8988T (cell line): ENCODE data around the gene NEGR1.

Source experiments
- DNase-seq: peaks from one replicate; pipeline ENCODE4 v3.0.0; 2011

The NEGR1 gene

DNA sequence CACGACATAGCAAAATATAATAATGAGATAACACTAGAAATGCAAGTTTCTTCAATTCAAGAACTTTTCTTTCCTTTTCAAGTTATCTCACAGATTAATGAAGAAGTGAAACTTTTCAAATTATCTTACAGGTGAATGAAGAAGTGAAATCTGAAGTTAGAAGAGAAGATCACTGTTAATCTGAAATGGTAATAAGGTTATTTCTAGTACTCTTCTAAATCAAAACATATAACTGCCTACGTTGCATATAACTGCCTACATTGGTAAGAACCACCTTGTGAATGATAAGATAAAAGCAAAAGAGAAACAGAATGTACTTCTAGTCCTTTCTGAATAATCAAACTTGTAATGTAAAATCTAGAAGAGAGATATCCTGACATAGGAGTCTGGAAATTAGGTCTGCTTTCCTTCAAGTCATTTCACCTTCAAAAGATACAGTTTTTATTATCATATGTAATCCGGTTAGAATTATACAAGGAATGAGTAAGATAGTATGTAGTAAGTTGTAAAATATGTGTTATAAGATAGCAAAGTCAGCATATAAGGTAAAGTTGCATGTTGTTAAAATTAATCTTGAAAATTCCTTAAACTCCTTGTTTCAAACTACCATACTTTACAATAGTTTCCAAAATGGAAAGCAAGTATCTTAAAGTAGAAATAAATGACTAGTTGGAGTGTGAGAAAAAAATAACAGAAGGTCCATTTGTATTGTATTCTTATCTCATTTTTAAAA is 679.1 kb downstream of the NEGR1 start:
- no peak for DNase-seq

DNA sequence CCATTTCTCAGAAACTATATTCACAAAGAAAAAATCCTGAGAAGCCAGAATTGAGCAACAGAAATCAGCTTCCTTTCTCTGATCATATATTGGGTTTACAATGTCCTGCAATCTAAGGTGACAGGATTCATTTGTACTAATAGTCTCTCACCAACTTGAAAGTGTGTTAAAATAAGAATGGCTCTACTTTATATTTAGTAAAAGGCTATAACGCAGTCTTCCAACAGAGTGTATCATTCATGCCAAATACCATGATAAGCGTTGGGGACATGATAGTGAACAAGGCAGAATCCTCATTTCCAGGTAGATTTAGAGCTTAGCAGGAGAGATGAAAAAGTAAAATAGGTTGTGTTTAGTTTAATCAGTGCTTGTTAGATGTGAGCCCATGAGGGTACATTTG is 682.3 kb downstream of the NEGR1 start:
- DNase-seq = no peak

DNA sequence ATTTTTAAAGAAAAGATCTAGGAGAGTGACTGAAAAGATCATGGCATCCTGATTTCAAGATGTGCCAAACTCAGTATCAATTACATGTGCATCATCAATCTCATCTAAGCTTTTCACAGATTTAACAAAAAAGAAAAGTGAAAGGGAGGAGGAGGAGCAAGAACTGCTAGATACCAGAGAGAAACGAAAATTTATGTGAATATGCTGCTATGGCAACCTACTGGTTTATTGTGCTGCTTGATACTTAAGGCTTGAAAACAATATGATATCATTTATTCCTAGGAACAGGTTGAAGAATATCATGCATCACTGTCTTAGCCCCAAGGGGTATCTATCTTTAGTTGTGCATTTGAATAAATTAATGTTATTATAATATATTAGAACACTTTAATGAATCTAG is 683.0 kb downstream of the NEGR1 start:
- DNase-seq = no peak

DNA sequence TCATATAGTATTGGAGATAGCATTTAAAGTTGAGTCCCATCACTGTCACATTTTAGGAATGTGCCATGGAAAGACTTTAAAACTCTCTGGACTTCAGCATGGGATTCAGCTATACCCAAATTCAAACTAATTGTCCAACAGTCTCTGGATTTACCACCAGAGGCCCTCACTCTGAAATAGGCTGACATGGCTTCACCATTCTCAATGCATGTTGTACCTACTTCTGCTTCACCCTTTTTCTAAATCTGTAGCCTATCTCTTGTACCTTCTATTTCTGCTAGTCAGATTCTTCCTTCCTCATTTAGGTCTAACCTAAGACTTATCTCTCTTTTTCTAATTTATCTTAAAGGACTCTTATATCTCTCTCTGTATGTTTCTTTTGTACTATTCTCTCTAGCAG is 688.8 kb downstream of the NEGR1 start:
- no peak for DNase-seq

DNA sequence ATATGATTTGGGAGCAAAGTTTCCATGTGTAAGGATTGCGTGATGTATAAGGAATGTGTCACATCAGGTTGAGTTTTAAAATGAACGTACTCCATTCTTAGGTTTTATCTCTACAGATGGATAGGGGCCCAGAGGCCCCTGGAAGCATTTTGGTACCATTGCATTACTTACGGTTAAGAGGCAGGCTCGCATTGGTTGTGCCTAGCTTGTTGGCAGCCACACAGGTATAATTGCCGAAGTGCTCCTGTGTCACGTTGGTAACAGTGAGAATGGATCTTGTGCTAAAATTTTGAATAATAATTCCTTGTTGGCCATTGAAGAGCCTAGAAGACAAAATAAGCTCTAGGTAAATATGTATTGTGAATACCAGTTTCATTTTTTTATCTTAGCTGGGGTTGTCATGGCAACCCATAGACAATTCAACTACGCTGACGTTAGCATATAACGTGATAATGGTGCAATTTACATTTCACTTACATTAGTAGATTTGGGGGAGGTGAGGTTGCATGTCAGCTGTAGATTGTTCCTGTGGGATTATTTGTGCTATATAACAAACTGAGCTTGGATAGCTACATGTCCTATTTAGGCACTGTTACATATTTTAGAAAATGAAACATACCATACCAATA is 689.6 kb downstream of the NEGR1 start:
- no peak for DNase-seq

DNA sequence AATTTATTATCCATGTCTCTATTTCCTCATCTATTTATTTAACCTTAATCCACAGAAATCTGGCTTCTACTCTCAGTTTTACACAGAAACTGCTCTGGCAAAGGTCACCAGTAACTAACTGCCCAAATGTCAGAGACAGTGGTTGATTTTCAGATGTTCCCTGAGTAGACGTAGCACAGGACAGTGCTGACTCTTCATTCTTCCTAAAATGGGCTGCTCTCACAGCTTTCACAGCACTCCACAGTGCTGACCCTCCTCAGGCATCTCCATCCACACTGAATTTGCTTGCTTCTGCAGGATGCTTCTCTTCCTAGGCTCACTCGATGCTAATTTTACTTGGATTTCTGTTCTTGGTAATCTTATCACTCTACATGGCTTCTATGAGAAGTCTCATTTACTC is 693.3 kb downstream of the NEGR1 start:
- DNase-seq = no peak

DNA sequence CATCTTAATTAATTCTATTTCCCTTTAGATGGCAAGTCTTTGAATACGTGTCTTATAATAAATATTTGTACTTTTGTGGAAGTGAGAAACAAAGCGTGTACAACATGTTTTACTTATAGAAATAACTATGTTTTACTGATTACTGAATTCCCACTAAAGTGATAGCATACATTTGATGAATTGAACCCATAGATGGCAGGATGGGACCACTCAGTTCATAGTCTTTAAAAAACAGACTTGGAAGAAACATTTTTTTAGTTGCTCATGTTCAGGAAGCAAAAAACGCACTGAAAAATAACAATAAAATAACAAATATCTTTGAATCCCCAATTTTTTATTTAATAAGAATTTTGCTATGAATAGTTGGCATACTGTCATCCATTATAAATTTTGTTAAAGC is 694.4 kb downstream of the NEGR1 start:
- DNase-seq = no peak

DNA sequence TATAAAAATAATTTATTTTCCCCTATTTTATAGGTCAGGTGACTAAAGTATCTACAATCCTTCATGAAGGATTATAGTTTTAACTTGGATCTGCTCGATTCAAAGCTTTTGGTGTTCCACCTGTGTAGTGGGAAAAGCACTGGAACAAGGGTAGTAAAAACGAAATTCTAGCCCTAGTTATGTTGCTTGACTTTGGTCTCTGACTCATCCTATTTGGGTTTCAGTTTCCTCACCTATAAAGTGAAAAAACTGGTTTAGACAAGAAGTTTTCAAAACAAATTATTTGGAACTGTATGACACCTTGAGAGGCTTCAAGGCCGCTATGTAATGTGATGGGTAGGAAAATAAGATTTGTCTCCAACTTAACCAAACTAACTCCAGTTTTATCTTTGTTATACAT is 696.3 kb downstream of the NEGR1 start:
- no peak for DNase-seq

DNA sequence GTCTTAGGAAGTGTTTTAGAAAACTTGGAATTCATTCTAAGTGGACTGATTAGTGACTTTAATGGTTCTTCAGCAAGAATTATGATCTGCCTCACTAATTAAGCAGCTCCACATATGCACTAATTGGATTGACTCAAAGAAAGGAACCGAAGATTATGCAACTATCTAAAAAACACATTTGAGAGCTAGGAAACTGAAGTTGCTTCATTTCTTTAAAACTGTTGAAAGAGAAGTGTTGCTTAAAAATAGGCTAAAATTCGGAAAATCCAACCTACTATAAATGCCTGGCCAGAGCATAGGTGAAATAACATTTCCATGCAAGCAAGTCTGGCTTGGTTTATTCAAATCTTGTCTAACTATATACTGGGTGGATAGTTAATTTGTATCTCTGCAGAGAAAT is 698.6 kb downstream of the NEGR1 start:
- no peak for DNase-seq

DNA sequence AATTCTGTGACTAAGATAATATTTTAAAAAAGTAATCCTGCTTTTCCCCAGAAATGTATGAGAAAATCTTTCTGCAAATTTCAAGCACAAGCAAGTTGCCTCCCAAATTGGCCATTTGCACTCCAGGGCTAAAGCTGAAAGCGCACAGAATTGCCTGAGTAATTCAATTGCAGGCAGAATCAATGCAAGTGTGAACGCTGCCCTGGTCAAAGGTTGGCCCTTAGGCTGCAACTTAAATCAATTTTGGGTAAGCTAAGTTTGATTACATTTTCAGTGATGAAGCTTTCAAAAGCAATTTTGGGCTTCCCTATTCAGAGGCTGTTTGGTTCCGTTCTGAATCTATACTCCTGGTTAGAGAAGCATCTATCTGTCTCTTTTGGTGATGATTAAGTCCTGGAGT is 699.7 kb downstream of the NEGR1 start:
- DNase-seq = no peak

DNA sequence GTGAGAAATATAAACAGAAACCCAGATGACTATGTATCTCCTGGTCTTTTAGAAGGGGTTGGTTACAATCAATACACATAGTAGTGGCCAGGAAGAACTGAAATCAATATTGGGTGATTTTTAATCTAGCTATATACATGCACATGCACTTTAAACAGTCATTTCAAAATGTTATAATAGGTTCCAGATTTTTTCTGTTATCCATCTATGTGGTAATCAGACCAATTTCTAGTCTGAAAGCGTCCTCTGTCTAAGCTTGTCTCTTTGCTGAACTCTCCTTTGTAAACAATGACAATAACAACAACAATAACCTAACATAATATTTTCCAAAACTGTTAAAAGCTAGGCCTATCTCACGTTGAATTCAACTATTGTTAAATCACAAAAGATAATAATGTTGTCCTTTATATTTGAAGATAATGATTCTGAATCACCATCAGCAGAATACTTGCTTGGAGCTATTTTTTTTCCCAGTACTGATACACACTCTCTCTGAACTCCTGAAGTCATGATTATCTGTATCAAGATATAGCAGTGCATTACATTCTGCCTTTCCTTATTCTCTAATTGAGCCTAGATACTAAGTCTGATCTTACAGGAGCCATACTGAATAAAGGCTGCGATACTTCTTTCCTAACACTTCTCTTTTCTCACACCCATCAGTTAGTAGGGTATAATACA is 704.7 kb downstream of the NEGR1 start:
- DNase-seq = no peak

DNA sequence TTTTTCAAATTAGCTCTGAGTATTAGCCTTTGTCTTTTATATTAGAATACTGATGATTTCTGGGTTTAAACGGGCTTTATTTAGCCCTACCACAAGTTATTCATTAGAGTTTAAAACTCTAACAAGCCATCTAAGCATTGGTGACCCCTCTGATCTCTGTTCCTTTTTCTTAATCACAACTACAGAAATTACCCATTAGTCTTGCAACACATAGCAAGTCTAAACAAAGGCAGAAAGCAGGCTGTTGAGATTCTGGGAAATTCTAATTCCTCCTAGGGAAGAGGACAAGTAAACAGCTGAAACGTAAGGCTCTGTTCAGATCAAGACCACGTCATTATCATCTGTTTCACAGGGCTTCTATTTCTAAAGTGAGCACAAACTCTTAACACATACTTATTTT is 710.3 kb downstream of the NEGR1 start:
- no peak for DNase-seq

DNA sequence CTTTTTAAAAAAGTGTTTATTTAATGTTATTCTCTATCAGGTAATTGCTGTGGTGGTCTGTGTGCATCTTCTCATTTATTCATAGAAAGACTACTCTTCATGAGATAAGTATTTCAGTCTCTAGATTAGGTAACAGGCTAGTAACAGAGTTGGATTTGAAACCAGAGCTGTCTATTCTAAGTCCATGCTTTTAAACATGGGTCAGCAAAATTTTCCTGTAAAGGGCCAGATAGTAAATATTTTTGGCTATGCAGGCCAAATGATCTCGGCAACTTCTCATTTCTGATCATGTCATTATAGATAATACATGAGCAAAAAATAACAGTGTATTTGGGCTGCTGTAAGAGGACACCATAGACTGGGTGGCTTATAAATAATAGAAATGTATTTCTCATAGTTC is 715.9 kb downstream of the NEGR1 start:
- no peak for DNase-seq

DNA sequence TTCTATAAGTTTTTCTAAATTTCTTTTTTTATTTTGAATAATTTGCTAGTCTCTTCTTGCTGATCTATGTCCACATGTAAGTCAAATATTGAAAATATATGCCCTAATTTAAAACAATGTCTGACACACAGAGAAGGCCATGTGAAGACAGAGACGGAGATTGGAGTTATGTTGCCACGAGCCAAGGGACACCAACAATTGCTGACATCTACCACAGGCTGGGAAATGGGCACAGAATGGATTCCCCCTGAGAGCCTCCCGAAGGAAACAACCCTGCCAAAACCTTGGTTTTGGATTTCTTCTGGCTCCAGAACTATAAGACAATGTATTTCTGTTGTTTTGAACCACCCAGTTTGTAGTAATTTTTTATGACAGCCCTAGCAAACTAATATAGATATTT is 716.5 kb downstream of the NEGR1 start:
- no peak for DNase-seq

DNA sequence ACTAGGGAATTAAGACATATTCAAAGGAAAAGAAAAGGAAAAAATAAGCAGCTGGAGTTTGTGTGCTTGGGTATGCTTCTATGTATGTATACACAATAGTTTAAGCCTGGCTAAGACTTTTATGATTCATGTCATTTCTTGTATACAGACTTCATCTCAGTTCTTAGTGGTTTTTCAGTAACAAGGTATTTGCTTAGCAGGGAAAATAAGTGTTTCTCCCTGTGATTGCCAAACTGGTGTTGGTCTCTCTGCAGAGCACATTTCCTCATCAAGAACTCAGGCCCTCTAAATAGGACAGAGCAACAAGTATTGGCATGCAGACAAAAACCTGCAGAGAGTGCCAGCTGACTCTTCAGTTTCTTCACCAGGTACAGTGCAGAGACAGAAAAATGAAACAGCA is 717.1 kb downstream of the NEGR1 start:
- DNase-seq = no peak

DNA sequence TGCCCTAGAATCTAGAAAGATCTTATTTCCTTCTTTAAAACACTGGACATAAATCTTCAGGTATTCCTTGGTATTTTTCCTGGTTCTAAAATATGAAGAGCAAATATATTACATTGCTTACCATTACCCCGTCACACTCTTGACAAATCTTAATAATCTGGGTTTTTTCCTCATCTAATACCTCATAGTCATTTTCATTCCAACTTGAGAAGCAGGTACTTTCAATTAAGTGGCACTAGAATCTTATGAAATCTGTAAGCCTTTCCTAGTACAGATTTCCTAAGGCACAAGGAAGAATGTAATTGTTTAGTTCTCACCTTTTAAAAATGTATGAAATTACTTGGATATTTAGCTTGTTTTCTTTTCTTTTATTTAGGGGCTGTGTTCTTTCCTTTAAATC is 720.0 kb downstream of the NEGR1 start:
- no peak for DNase-seq

DNA sequence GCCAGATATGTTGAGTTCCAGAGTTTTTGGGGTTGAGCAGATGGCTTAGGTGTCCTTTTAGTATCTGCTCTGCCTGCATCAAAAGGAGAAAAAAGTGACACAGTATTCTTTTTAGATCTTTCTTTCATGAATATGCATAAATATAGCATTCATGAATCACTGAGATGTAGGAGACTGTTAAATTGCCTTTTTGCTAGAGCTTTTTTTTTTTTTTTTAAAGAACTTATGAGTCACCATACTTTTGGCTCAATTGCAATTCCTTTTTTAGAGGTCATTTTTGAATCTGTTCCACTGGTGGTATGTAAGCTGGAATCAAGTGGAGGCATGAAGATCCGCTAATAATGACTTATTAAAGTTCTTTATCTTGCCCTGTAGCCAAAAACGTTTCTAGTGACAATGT is 720.6 kb downstream of the NEGR1 start:
- DNase-seq = no peak

DNA sequence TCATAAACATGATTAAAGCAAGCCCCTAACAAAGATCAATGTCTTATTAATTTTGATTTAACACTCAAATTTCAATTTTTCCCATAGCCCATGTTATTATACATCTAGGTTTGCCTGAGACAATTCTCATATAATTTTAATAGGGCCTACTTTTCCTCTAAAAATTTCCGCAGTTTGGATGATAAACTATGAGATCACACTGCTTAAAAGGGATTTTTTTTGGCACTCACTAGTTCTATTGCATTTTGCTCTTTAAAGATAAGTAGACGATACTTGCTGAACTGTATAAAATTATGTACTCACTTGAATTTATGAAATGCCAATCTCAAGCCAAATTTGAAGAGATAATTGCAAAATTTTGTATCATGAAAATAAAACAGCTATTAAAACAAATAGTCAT is 721.1 kb downstream of the NEGR1 start:
- DNase-seq = no peak

DNA sequence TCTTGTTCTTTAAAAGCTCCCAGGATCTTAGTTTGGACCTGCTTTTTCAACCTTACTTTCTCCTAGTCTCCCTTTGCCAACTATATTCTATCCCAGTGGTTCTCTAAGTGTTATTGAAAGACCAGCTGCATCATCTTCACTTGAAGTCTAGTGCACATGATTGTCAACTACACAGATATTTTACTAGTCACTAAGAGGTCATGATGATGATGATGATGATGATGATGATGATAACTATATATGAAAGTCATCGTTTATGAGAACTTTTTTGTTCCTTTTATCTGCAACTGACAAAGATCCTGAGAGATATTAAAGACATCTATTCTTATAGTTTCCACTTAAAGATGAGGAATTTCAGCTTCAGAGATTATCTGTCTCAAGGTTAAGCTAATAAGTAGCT is 722.5 kb downstream of the NEGR1 start:
- no peak for DNase-seq

DNA sequence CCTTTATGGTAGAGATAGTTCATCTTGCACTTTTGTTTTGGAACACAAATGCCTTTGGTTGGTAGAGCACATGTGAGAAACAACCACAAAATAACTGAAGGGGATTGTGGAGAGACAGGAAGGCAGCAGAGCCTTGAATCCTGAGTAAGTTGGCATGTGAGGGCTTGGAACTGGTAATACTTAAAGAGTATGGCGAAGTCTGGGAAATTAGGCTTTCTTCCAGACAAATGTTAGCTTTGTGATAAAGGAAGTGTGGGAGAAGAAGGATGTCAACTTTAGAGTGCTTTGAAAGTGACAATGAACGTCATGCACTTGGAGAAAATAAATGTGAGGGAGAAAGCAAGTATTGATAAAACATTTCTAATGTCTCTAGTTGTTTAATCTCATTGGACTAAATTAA is 725.2 kb downstream of the NEGR1 start:
- DNase-seq = no peak

DNA sequence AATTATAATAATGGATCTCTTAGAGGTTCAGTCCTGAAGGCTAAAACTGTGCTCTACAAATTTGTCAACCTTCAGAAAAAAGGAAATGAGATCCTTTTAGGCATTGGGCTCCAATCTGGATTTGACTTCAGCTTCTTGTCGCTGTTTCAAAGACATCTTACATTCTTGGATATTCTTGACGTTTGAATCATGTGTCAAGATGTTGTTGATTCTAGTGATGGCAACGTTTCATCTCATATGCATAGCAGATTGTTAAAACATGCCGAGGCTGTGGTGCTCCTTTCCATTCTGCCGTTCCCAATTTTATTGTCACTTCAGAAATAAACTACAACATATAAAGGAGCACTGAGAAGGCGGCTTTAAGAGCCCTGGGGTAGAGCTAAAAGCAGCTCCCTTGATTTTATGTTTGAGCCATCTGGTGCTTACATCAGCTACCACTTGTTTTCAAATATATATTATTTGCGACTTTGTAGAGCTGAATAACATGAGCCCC is 733.9 kb downstream of the NEGR1 start:
- no peak for DNase-seq

DNA sequence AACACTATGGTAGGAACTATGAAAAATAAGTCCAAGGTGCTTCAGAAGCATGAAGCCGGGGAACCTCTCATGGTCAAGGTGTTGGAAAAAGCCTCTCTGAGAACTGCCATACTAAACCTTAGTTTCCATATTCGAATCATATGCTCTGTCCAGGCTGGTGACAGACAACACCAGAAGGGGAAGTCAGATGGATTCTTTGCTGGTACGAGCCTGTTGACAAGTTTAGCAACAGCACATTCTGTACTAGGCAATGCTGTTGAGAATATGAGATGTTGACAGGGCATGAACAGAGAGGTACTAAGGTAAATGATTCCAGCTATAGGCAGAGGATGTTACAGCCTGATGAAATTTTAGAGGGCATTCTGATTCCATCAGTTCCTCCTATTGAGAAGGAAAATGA is 740.2 kb downstream of the NEGR1 start:
- DNase-seq = no peak

DNA sequence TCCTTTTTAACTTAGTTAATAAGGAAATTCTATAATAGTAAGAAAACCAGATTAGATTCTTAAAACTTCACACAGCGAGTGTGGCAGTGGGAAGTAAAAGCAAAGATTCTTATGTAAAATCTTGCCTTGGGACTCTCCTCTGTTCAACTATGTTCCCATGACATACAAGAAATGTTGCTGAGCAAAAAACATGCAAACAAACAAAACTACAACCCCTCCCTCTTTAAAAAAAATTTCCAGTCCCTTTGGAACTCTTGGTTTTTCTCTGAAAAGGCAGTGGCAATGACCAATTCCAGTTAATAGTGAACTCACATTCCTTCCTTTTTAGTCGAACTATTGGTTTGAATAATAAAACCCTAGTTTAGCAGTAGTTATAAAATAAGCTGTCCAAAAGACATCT is 748.4 kb downstream of the NEGR1 start:
- no peak for DNase-seq

DNA sequence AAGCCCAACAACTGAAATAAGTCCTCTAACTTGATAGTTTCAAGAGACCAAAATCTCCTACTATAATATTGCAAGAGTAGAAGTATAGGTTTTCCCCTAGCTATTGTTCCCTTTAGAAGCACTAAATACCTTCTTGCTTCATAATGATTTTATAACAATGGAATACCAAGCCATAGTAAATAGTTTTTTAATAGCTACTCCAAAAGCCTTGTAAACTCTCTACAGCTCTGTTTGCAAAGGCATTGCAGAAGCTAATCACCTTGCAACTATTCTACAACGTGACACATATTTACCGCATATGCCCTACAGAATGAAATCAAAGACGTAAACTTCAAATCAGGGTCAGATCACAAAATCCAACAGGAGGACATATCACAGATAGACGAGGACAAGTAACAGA is 750.0 kb downstream of the NEGR1 start:
- DNase-seq = no peak
